BJ (cell line): Measurements from ENCODE around the gene KMT5B. TPM values are rescaled to one million over a fixed set of nuclear protein-coding genes. Genes with fewer than 3 reads are reported as not detected.

ENCODE experiments used
- CTCF ChIA-PET: fragments of 350-600 bp; formaldehyde crosslinking; extraction: SDS; loops from one replicate; lab custom pipeline; 2021; ENCODE audit warnings: antibody characterized with exemption, inconsistent platforms; lab: Yijun Ruan, JAX
- POLR2A ChIA-PET: fragments of 300-600 bp; sonication (Branson Sonifier 250); formaldehyde crosslinking; extraction: SDS; loops from one replicate; lab custom pipeline; 2021; ENCODE audit warnings: antibody characterized with exemption; lab: Charles Lee
- DNase-seq: peaks from one replicate; pipeline ENCODE4 v3.0.0-alpha.2; 2011; ENCODE audit warnings: low read depth
- H3K27me3 ChIP-seq: 2 replicates; pipeline ENCODE4 v1.6.0; 2011; ENCODE audit warnings: low read length; ENCODE audit not compliant: control insufficient read depth, insufficient read depth
- H3K36me3 ChIP-seq: 2 replicates; pipeline ENCODE4 v1.5.1; 2011; ENCODE audit warnings: low read length; ENCODE audit not compliant: control insufficient read depth, insufficient read depth
- H3K4me3 ChIP-seq: 2 replicates; pipeline ENCODE4 v1.5.1; 2011; ENCODE audit warnings: low read depth, mild to moderate bottlenecking, control low read depth, low read length
- polyA plus RNA-seq: library from polyadenylated mRNA; depleted of rRNA; stranded (reverse); fragments of >200 nt; gene quantifications from 2 replicates; pipeline ENCODE4 v1.2.3, GENCODE V29; 2011
- TF ChIP-seq, protein P1 (sequence below): IDR thresholded peaks from 2 replicates; pipeline ENCODE4 v1.5.1; 2011; ENCODE audit warnings: low read depth, mild to moderate bottlenecking, control low read depth, inconsistent platforms, low read length, moderate library complexity; ENCODE audit not compliant: insufficient read depth

The KMT5B gene
- polyA plus RNA-seq, 1 experiment: 7.3 TPM

DNA sequence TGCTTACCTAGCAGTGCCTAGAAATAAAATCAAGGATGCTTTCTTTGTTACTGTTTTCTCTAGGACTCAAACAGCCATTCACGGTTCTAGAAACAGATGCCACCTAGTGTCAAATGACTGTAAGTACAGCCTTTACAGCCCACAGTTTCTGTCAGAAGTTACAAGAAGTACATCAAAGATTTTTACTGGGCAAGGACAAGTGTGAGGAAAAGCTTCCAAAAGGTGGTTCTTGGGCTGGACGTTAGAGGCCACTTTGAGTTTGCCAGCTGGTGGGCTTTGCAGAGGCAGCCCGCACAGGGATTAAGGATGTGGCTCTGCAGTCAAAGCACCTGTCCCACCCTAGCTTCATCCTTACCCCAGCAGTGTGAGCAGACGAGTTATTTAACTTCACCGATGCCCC, 6.9 kb downstream of the KMT5B start:
- ChIA-PET CTCF (interaction anchor here (0.5 to 1.5 kb wide), 5 partner anchors 10 to 197 kb away, joined by 3 to 6 read pairs (median 4); partner anchors contain the start of gene ALDH3B1), POLR2A (no interaction called here)
- H3K36me3 ChIP-seq: no peaks in the 10 kb centered on the region
- no peak for DNase-seq
- no peaks in the 10 kb centered on the region for H3K27me3 ChIP-seq
- no peak overlapping the region for H3K4me3 ChIP-seq
- TF ChIP-seq, protein P1, sequence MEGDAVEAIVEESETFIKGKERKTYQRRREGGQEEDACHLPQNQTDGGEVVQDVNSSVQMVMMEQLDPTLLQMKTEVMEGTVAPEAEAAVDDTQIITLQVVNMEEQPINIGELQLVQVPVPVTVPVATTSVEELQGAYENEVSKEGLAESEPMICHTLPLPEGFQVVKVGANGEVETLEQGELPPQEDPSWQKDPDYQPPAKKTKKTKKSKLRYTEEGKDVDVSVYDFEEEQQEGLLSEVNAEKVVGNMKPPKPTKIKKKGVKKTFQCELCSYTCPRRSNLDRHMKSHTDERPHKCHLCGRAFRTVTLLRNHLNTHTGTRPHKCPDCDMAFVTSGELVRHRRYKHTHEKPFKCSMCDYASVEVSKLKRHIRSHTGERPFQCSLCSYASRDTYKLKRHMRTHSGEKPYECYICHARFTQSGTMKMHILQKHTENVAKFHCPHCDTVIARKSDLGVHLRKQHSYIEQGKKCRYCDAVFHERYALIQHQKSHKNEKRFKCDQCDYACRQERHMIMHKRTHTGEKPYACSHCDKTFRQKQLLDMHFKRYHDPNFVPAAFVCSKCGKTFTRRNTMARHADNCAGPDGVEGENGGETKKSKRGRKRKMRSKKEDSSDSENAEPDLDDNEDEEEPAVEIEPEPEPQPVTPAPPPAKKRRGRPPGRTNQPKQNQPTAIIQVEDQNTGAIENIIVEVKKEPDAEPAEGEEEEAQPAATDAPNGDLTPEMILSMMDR: peak; percentile 85

DNA sequence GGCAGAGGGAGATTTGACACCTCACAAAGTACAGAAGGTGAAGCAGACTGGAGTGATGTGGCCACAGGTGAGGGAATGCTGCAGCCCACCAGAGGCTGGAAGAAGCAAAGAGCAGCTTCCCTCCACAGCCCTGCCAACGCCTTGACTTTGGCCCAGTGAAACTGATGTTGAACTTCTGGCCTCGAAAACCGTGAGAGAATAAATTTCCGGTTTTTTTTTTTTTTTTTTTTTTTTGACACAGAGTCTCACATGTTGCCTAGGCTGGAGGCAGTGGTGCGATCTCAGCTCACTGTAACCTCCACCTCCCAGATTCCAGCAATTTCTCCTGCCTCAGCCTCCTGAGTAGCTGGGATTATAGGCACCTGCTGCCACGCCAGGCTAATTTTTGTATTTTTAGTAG, 8.7 kb downstream of the KMT5B start:
- TF ChIP-seq, protein P1: no peak
- Histone ChIP-seq H3K27me3 (no peaks in the 10 kb centered on the region), H3K4me3 (no peak overlapping the region), H3K36me3 (no peaks in the 10 kb centered on the region)
- ChIA-PET CTCF (interaction anchor here (0.6 to 1.4 kb wide), 5 partner anchors 22 to 249 kb away, joined by 3 read pairs; no protein-coding TSS in a partner anchor), POLR2A (no interaction called here)
- DNase-seq: no peak

DNA sequence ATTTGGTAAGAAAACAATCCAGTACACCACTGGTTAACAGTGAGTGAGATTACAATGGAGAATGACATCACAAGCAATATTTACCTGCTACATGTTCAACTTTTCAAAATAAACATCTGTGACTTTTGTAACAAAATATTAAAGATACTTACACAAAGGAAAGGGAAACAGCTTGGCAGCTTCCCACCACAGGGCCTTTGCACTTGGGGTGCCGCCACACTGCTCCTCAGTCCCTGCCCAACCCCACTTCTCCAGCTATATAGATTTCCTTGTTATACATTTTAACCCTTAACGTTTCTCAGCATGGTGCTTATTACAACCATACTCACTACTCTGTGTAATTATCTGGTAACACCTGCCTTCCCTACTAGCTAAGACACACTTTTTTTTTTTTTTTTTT, 10.9 kb downstream of the KMT5B start:
- ChIA-PET POLR2A (no interaction called here), CTCF (no interaction called here)
- no peak for DNase-seq
- TF ChIP-seq, protein P1: no peak
- Histone ChIP-seq H3K27me3 (no peaks in the 10 kb centered on the region), H3K4me3 (no peak overlapping the region), H3K36me3 (no peaks in the 10 kb centered on the region)

DNA sequence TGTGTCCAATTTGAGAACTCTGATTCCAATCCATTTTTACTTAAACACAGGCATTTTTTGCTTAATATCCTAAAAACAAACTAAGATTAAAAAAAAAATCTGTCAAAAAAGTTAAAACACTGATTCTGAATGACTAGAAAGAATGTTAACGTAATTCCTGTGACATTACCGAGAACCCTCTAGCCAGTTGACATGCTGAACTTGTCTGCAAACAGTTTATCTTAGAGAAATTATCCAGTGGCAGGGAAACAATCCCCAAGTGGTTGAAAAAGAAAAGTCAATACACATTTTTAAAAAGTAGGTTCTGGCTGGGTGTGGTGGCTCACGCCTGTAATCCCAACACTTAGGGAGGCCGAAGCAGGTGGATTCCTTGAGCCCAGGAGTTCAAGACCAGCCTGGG, 11.6 kb downstream of the KMT5B start:
- ChIA-PET POLR2A (no interaction called here), CTCF (no interaction called here)
- H3K27me3 ChIP-seq: no peaks in the 10 kb centered on the region
- TF ChIP-seq, protein P1: no peak
- no peak for DNase-seq
- H3K4me3 ChIP-seq: no peak overlapping the region
- H3K36me3 ChIP-seq: no peaks in the 10 kb centered on the region

DNA sequence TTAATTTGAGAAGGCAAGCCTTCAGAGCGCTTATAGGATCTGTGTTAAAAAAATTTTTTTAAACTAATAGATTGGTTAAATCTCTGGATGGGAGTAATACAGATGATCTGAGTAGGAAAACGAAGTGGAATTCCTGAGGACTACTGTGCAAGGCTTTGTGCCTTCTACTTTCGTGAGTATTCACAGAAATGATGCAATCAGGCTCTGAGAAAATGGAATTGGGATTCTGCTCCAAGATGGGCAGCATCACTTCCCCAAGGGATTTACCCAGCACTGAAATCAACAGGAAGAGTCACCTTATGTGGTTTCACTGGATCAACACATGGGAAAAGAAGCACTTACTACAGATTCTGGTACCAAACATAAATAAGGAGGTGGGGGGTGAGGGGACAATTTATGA, 12.5 kb downstream of the KMT5B start:
- CTCF ChIA-PET: no interaction called here
- POLR2A ChIA-PET: no interaction called here
- H3K36me3 ChIP-seq: no peaks in the 10 kb centered on the region
- no peaks in the 10 kb centered on the region for H3K27me3 ChIP-seq
- TF ChIP-seq, protein P1: no peak
- no peak overlapping the region for H3K4me3 ChIP-seq
- DNase-seq: peak; percentile 39
